ENCODE measurements around the gene GDPD3. TPM values are rescaled to one million over a fixed set of nuclear protein-coding genes. Genes with fewer than 3 reads are reported as not detected.
A peak's percentile ranks its signal among the peaks of the same experiment; 100 is the strongest.
"Not testable (repeated sequence)": the region's sequence is repeated elsewhere in the genome, so short reads cannot be mapped to it uniquely, and the experiment has no call there.

GDPD3 gene
- polyA plus RNA-seq, 3 donors from 2014 or later: not detected

- peaks cover 31% of the 10 kb centered on the region in 2 donors for H3K4me1 Mint-ChIP-seq
- no peak overlapping the region for H3K4me3 Mint-ChIP-seq
- no peak for DNase-seq
- peaks cover 0 to 4% (median 0%) of the 10 kb centered on the region in 3 donors for H3K27me3 Mint-ChIP-seq (ENCODE audit: low read depth in 3 of 3)
- no peak overlapping the region for H3K27ac Mint-ChIP-seq
- no peaks in the 10 kb centered on the region for H3K9me3 Mint-ChIP-seq
- H3K36me3 Mint-ChIP-seq: peaks cover 0 to 6% (median 4%) of the 10 kb centered on the region in 3 donors
These were observed 4.4 kb upstream of the GDPD3 start for GRCh38 chr16:30117768-30118167.

- H3K9me3 Mint-ChIP-seq: no peaks in the 10 kb centered on the region
- no peak for DNase-seq
- no peak overlapping the region for H3K27ac Mint-ChIP-seq
These were observed 3.2 kb upstream of the GDPD3 start for GRCh38 chr16:30116291-30117207.

GRCh38 chr16:30115238-30115637 is 1.9 kb upstream of the GDPD3 start:
- no peak overlapping the region for H3K27ac Mint-ChIP-seq
- H3K4me3 Mint-ChIP-seq: no peak overlapping the region
- DNase-seq: no peak

More at GRCh38 chr16:30116291-30117207, 3.2 kb upstream of the GDPD3 start:
- Mint-ChIP-seq H3K4me1 (peaks cover 21 to 22% of the 10 kb centered on the region in 2 donors), H3K36me3 (peaks cover 0 to 6% (median 4%) of the 10 kb centered on the region in 3 donors), H3K27me3 (ENCODE audit: low read depth in 3 of 3) (peaks cover 0 to 4% (median 2%) of the 10 kb centered on the region in 3 donors), H3K4me3 (no peak overlapping the region)

GRCh38 chr16:30114833-30115232 is 1.5 kb upstream of the GDPD3 start:
- not testable (repeated sequence) for H3K4me3 Mint-ChIP-seq; H3K27me3 Mint-ChIP-seq (ENCODE audit: low read depth in 3 of 3); DNase-seq; H3K4me1 Mint-ChIP-seq; H3K36me3 Mint-ChIP-seq; H3K27ac Mint-ChIP-seq; H3K9me3 Mint-ChIP-seq

More at GRCh38 chr16:30115238-30115637, 1.9 kb upstream of the GDPD3 start:
- Mint-ChIP-seq H3K36me3 (peaks cover 5 to 8% (median 6%) of the 10 kb centered on the region in 3 donors), H3K27me3 (ENCODE audit: low read depth in 3 of 3) (peaks cover 0 to 2% (median 0%) of the 10 kb centered on the region in 3 donors), H3K9me3 (no peaks in the 10 kb centered on the region), H3K4me1 (peaks cover 12% of the 10 kb centered on the region in 2 donors)

GRCh38 chr16:30114411-30114810 is 1.1 kb upstream of the GDPD3 start:
- Mint-ChIP-seq H3K4me3 (no peak overlapping the region), H3K4me1 (peaks cover 4% of the 10 kb centered on the region in 2 donors), H3K27ac (no peak overlapping the region), H3K9me3 (no peaks in the 10 kb centered on the region), H3K27me3 (ENCODE audit: low read depth in 3 of 3) (peaks cover 0 to 2% (median 0%) of the 10 kb centered on the region in 3 donors), H3K36me3 (peaks cover 4 to 8% (median 5%) of the 10 kb centered on the region in 3 donors)
- no peak for DNase-seq

GRCh38 chr16:30113711-30114333 is 485 bp upstream of the GDPD3 start:
- no peak for DNase-seq
- Mint-ChIP-seq H3K4me3 (no peak overlapping the region), H3K27ac (no peak overlapping the region), H3K36me3 (peaks cover 0 to 8% (median 5%) of the 10 kb centered on the region in 3 donors), H3K9me3 (no peaks in the 10 kb centered on the region), H3K27me3 (ENCODE audit: low read depth in 3 of 3) (peaks cover 0 to 2% (median 0%) of the 10 kb centered on the region in 3 donors), H3K4me1 (no peaks in the 10 kb centered on the region)

- H3K9me3 Mint-ChIP-seq: no peaks in the 10 kb centered on the region
- H3K27me3 Mint-ChIP-seq (ENCODE audit: low read depth in 3 of 3): peaks cover 0 to 2% (median 0%) of the 10 kb centered on the region in 3 donors
- peak; percentile 23 to 52 (median 33) for DNase-seq
- peak overlapping the region in 2 of 6 donors; percentile 22 to 30 for H3K27ac Mint-ChIP-seq
- H3K36me3 Mint-ChIP-seq: peaks cover 0 to 8% (median 5%) of the 10 kb centered on the region in 3 donors
- H3K4me3 Mint-ChIP-seq: no peak overlapping the region
- no peaks in the 10 kb centered on the region for H3K4me1 Mint-ChIP-seq
These were observed 923 bp downstream of the GDPD3 start for GRCh38 chr16:30112197-30113030.

- no peak overlapping the region for H3K4me3 Mint-ChIP-seq
- no peaks in the 10 kb centered on the region for H3K4me1 Mint-ChIP-seq
- no peak overlapping the region for H3K27ac Mint-ChIP-seq
- peaks cover 0 to 7% (median 5%) of the 10 kb centered on the region in 3 donors for H3K36me3 Mint-ChIP-seq
- DNase-seq: no peak
- peaks cover 0 to 2% (median 2%) of the 10 kb centered on the region in 3 donors for H3K27me3 Mint-ChIP-seq (ENCODE audit: low read depth in 3 of 3)
- no peaks in the 10 kb centered on the region for H3K9me3 Mint-ChIP-seq
These were observed 2.7 kb downstream of the GDPD3 start for GRCh38 chr16:30110661-30111060.

- Mint-ChIP-seq H3K27me3 (ENCODE audit: low read depth in 3 of 3) (peaks cover 0 to 2% (median 2%) of the 10 kb centered on the region in 3 donors), H3K36me3 (peaks cover 9 to 15% (median 9%) of the 10 kb centered on the region in 3 donors), H3K4me1 (no peaks in the 10 kb centered on the region), H3K9me3 (no peaks in the 10 kb centered on the region), H3K4me3 (no peak overlapping the region), H3K27ac (no peak overlapping the region)
- DNase-seq: no peak
These were observed 5.1 kb downstream of the GDPD3 start for GRCh38 chr16:30108059-30108850.

GRCh38 chr16:30104492-30104891 is 8.8 kb downstream of the GDPD3 start:
- peak overlapping the region in 1 of 6 donors; percentile 51 for H3K27ac Mint-ChIP-seq
- no peaks in the 10 kb centered on the region for H3K4me1 Mint-ChIP-seq
- no peaks in the 10 kb centered on the region for H3K9me3 Mint-ChIP-seq
- H3K4me3 Mint-ChIP-seq: no peak overlapping the region
- peaks cover 5 to 11% (median 10%) of the 10 kb centered on the region in 3 donors for H3K36me3 Mint-ChIP-seq
- no peak for DNase-seq
- H3K27me3 Mint-ChIP-seq (ENCODE audit: low read depth in 3 of 3): peaks cover 0 to 2% (median 2%) of the 10 kb centered on the region in 3 donors

GRCh38 chr16:30104090-30104489 is 9.2 kb downstream of the GDPD3 start:
- Mint-ChIP-seq H3K9me3 (no peaks in the 10 kb centered on the region), H3K4me3 (no peak overlapping the region), H3K4me1 (no peaks in the 10 kb centered on the region), H3K36me3 (peaks cover 5 to 11% (median 10%) of the 10 kb centered on the region in 3 donors), H3K27ac (peak overlapping the region in 2 of 6 donors; percentile 44 to 51), H3K27me3 (ENCODE audit: low read depth in 3 of 3) (peaks cover 0 to 2% (median 2%) of the 10 kb centered on the region in 3 donors)
- DNase-seq: no peak

- peak overlapping the region; percentile 69 to 86 (median 75) for H3K4me3 Mint-ChIP-seq
- H3K9me3 Mint-ChIP-seq: peaks cover 14 to 25% (median 23%) of the 10 kb centered on the region in 6 donors
- DNase-seq: peak in 1 of 3 donors; percentile 31
- H3K4me1 Mint-ChIP-seq: peaks cover 31 to 36% of the 10 kb centered on the region in 2 donors
- peaks cover 5 to 11% (median 8%) of the 10 kb centered on the region in 3 donors for H3K27me3 Mint-ChIP-seq (ENCODE audit: low read depth in 3 of 3)
- H3K36me3 Mint-ChIP-seq: peaks cover 11 to 23% (median 19%) of the 10 kb centered on the region in 3 donors
- H3K27ac Mint-ChIP-seq: peak overlapping the region; percentile 88 to 95 (median 93)
These were observed 16.3 kb downstream of the GDPD3 start for GRCh38 chr16:30096862-30097563.
